Nephron (organoid): Measurements from ENCODE around the gene LCT.

ENCODE experiments used
- H3K27ac Mint-ChIP-seq, 3 experiments: 2 replicates each; pipeline ENCODE4 v1.8.0; 2020; ENCODE audit warnings: mixed read lengths in 3 of 3, mild to moderate bottlenecking in 2 of 3, moderate library complexity in 1 of 3
- H3K27me3 Mint-ChIP-seq: 2 replicates; pipeline ENCODE4 v1.8.0; 2021; ENCODE audit warnings: low read depth, mild to moderate bottlenecking, moderate library complexity, mixed read lengths
- H3K36me3 Mint-ChIP-seq: 2 replicates; pipeline ENCODE4 v1.8.0; 2020; ENCODE audit warnings: low read depth, mixed read lengths
- H3K4me1 Mint-ChIP-seq: 2 replicates; pipeline ENCODE4 v1.8.0; 2020; ENCODE audit warnings: mixed read lengths
- H3K4me3 Mint-ChIP-seq, 3 experiments: 2 replicates each; pipeline ENCODE4 v1.8.0; 2020; ENCODE audit warnings: mild to moderate bottlenecking in 3 of 3, mixed read lengths in 3 of 3, moderate library complexity in 2 of 3
- H3K9me3 Mint-ChIP-seq: 2 replicates; pipeline ENCODE4 v1.8.0; 2020; ENCODE audit warnings: mixed read lengths
- CTCF ChIP-seq, 3 experiments: fragments of 200-600 bp; sonication (generic); IDR thresholded peaks; one replicate each; pipeline ENCODE4 v1.5.0; 2021; ENCODE audit warnings: antibody characterized with exemption in 3 of 3; ENCODE audit not compliant: unreplicated experiment in 3 of 3

Gene LCT

GRCh38 chr2:135792401-135793150 lies 44.4 kb downstream of the LCT start:
- Mint-ChIP-seq H3K27ac (no peak overlapping the region), H3K36me3 (peaks cover 5% of the 10 kb centered on the region), H3K4me1 (no peaks in the 10 kb centered on the region), H3K27me3 (no peaks in the 10 kb centered on the region), H3K4me3 (no peak overlapping the region), H3K9me3 (no peaks in the 10 kb centered on the region)
- no peak for TF ChIP-seq CTCF (IDR thresholded peaks at IDR 0.05; ENCODE audit: unreplicated experiment in 3 of 3)

GRCh38 chr2:135791418-135792190 lies 45.4 kb downstream of the LCT start:
- TF ChIP-seq CTCF (IDR thresholded peaks at IDR 0.05; ENCODE audit: unreplicated experiment in 3 of 3) = no peak
- Mint-ChIP-seq H3K4me3 (no peak overlapping the region), H3K36me3 (peaks cover 15% of the 10 kb centered on the region), H3K9me3 (no peaks in the 10 kb centered on the region), H3K4me1 (no peaks in the 10 kb centered on the region), H3K27ac (peak overlapping the region in 1 of 3 experiments; percentile 31), H3K27me3 (no peaks in the 10 kb centered on the region)

GRCh38 chr2:135790423-135790822 lies 46.6 kb downstream of the LCT start:
- peaks cover 27% of the 10 kb centered on the region for H3K36me3 Mint-ChIP-seq
- H3K4me1 Mint-ChIP-seq = no peaks in the 10 kb centered on the region
- H3K27ac Mint-ChIP-seq = no peak overlapping the region
- no peak overlapping the region for H3K4me3 Mint-ChIP-seq
- peaks cover 5% of the 10 kb centered on the region for H3K9me3 Mint-ChIP-seq
- H3K27me3 Mint-ChIP-seq = no peaks in the 10 kb centered on the region
- no peak for TF ChIP-seq CTCF (IDR thresholded peaks at IDR 0.05; ENCODE audit: unreplicated experiment in 3 of 3)

- no peak for TF ChIP-seq CTCF (IDR thresholded peaks at IDR 0.05; ENCODE audit: unreplicated experiment in 3 of 3)
- Mint-ChIP-seq H3K4me3 (no peak overlapping the region), H3K9me3 (peaks cover 10% of the 10 kb centered on the region), H3K4me1 (no peaks in the 10 kb centered on the region), H3K27me3 (no peaks in the 10 kb centered on the region), H3K27ac (peak overlapping the region in 1 of 3 experiments; percentile 47), H3K36me3 (peaks cover 63% of the 10 kb centered on the region)
Observed at GRCh38 chr2:135786823-135787222, 50.2 kb downstream of the LCT start.

- Mint-ChIP-seq H3K27ac (no peak overlapping the region), H3K4me1 (no peaks in the 10 kb centered on the region), H3K9me3 (peaks cover 10% of the 10 kb centered on the region), H3K4me3 (no peak overlapping the region), H3K36me3 (peaks cover 78% of the 10 kb centered on the region), H3K27me3 (no peaks in the 10 kb centered on the region)
- no peak for TF ChIP-seq CTCF (IDR thresholded peaks at IDR 0.05; ENCODE audit: unreplicated experiment in 3 of 3)
Observed at GRCh38 chr2:135785032-135785431, 52.0 kb downstream of the LCT start.
